Measurements from ENCODE around the gene DGAT2L6.

The DGAT2L6 gene

GRCh38 chrX:70132224-70132623, 45.1 kb upstream of the DGAT2L6 start:
- H3K4me1 ChIP-seq (ENCODE audit: insufficient read depth, low read length, severe bottlenecking), result peaks cover 25% of the 10 kb centered on the region
- H3K27me3 ChIP-seq (ENCODE audit: insufficient read depth, low read length), result no peaks in the 10 kb centered on the region
- no peak overlapping the region for H3K4me2 ChIP-seq (ENCODE audit: low read length)
- H2AFZ ChIP-seq (ENCODE audit: low read length), result no peak overlapping the region
- peak overlapping the region; percentile 96 for H3K4me3 ChIP-seq (ENCODE audit: low read depth, low read length, poor library complexity, severe bottlenecking)
- H3K9ac ChIP-seq (ENCODE audit: low read length), result no peak overlapping the region
- H3K36me3 ChIP-seq (ENCODE audit: insufficient read depth, low read length), result peaks cover 16% of the 10 kb centered on the region; the same call in 1 of the 2 replicates
- no peaks in the 10 kb centered on the region for H3K9me2 ChIP-seq (ENCODE audit: low read depth, low read length)
- no peaks in the 10 kb centered on the region for H3F3A ChIP-seq (ENCODE audit: insufficient read depth, low read length)
- TF ChIP-seq CTCF (IDR thresholded peaks at IDR 0.05; ENCODE audit: low read length), result no peak
- no peak for TF ChIP-seq EZH2 (IDR thresholded peaks at IDR 0.05; ENCODE audit: borderline replicate concordance, low read length)
- no peaks in the 10 kb centered on the region for H3K9me3 ChIP-seq (ENCODE audit: low read length)
- no peak overlapping the region for H3K27ac ChIP-seq (ENCODE audit: low read depth, low read length, poor library complexity, severe bottlenecking)
- H3K79me2 ChIP-seq (ENCODE audit: insufficient read depth, low read length), result peaks cover 4% of the 10 kb centered on the region; the same call in 1 of the 2 replicates
- H4K20me1 ChIP-seq (ENCODE audit: insufficient read depth, low read length), result no peaks in the 10 kb centered on the region

GRCh38 chrX:70132877-70133302, 44.4 kb upstream of the DGAT2L6 start:
- H4K20me1 ChIP-seq (ENCODE audit: insufficient read depth, low read length), result no peaks in the 10 kb centered on the region
- H3K9me3 ChIP-seq (ENCODE audit: low read length), result no peaks in the 10 kb centered on the region
- no peaks in the 10 kb centered on the region for H3F3A ChIP-seq (ENCODE audit: insufficient read depth, low read length)
- H3K27me3 ChIP-seq (ENCODE audit: insufficient read depth, low read length), result no peaks in the 10 kb centered on the region
- H3K4me2 ChIP-seq (ENCODE audit: low read length), result peak overlapping the region; percentile 66
- peak overlapping the region; percentile 83 for H2AFZ ChIP-seq (ENCODE audit: low read length)
- H3K4me1 ChIP-seq (ENCODE audit: insufficient read depth, low read length, severe bottlenecking), result peaks cover 25% of the 10 kb centered on the region
- H3K79me2 ChIP-seq (ENCODE audit: insufficient read depth, low read length), result peaks cover 4% of the 10 kb centered on the region; the same call in 1 of the 2 replicates
- no peaks in the 10 kb centered on the region for H3K9me2 ChIP-seq (ENCODE audit: low read depth, low read length)
- H3K36me3 ChIP-seq (ENCODE audit: insufficient read depth, low read length), result peaks cover 16% of the 10 kb centered on the region
- peak overlapping the region; percentile 91 for H3K27ac ChIP-seq (ENCODE audit: low read depth, low read length, poor library complexity, severe bottlenecking)
- H3K9ac ChIP-seq (ENCODE audit: low read length), result peak overlapping the region; percentile 88
- TF ChIP-seq CTCF (IDR thresholded peaks at IDR 0.05; ENCODE audit: low read length), result no peak
- no peak for TF ChIP-seq EZH2 (IDR thresholded peaks at IDR 0.05; ENCODE audit: borderline replicate concordance, low read length)
- H3K4me3 ChIP-seq (ENCODE audit: low read depth, low read length, poor library complexity, severe bottlenecking), result peak overlapping the region; percentile 96

GRCh38 chrX:70133303-70134115, 43.8 kb upstream of the DGAT2L6 start, which contains the start of gene IGBP1:
IGBP1 (plus strand) TSS chrX:70133447; CDS start chrX:70133948, 501 bp downstream.
- no peaks in the 10 kb centered on the region for H3K9me2 ChIP-seq (ENCODE audit: low read depth, low read length)
- H3K36me3 ChIP-seq (ENCODE audit: insufficient read depth, low read length), result peaks cover 16% of the 10 kb centered on the region
- no peaks in the 10 kb centered on the region for H3K9me3 ChIP-seq (ENCODE audit: low read length)
- peaks cover 25% of the 10 kb centered on the region for H3K4me1 ChIP-seq (ENCODE audit: insufficient read depth, low read length, severe bottlenecking)
- TF ChIP-seq EZH2 (IDR thresholded peaks at IDR 0.05; ENCODE audit: borderline replicate concordance, low read length), result no peak
- TF ChIP-seq CTCF (IDR thresholded peaks at IDR 0.05; ENCODE audit: low read length), result peak; percentile 71
- no peaks in the 10 kb centered on the region for H3K27me3 ChIP-seq (ENCODE audit: insufficient read depth, low read length)
- peak within 1 kb of the TSS; percentile 96 for H3K4me3 ChIP-seq (ENCODE audit: low read depth, low read length, poor library complexity, severe bottlenecking)
- peak within 1 kb of the TSS; percentile 88 for H3K9ac ChIP-seq (ENCODE audit: low read length)
- H4K20me1 ChIP-seq (ENCODE audit: insufficient read depth, low read length), result no peaks in the 10 kb centered on the region
- peak within 1 kb of the TSS; percentile 66 for H3K4me2 ChIP-seq (ENCODE audit: low read length)
- H2AFZ ChIP-seq (ENCODE audit: low read length), result peak within 1 kb of the TSS; percentile 83
- peaks cover 4% of the 10 kb centered on the region; the same call in 1 of the 2 replicates for H3K79me2 ChIP-seq (ENCODE audit: insufficient read depth, low read length)
- H3F3A ChIP-seq (ENCODE audit: insufficient read depth, low read length), result no peaks in the 10 kb centered on the region
- peak within 1 kb of the TSS; percentile 91 for H3K27ac ChIP-seq (ENCODE audit: low read depth, low read length, poor library complexity, severe bottlenecking)
